ENCODE data around the gene ISCU.

DNA sequence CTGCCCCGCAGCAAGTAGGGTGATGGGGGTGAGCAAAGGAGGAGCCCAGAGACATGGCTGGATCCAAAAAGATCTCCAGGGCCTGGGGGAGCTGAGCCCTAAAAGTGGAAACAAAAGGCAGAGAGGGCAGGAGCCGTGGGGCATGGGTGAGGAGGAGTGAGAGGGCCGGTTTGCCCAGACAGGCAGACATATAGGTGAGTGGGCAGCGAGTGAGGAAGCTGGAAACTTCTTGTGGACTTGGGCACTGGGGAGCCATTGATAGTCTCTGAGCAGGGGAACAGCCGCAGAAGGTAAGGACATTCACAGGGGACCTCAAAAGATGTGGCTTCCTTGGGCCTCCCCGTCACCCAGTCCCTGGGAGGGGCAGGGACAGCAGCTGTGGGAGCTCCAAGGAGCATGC, 52.2 kb downstream of the ISCU start:
- TF ChIP-seq, protein P1, sequence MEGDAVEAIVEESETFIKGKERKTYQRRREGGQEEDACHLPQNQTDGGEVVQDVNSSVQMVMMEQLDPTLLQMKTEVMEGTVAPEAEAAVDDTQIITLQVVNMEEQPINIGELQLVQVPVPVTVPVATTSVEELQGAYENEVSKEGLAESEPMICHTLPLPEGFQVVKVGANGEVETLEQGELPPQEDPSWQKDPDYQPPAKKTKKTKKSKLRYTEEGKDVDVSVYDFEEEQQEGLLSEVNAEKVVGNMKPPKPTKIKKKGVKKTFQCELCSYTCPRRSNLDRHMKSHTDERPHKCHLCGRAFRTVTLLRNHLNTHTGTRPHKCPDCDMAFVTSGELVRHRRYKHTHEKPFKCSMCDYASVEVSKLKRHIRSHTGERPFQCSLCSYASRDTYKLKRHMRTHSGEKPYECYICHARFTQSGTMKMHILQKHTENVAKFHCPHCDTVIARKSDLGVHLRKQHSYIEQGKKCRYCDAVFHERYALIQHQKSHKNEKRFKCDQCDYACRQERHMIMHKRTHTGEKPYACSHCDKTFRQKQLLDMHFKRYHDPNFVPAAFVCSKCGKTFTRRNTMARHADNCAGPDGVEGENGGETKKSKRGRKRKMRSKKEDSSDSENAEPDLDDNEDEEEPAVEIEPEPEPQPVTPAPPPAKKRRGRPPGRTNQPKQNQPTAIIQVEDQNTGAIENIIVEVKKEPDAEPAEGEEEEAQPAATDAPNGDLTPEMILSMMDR (IDR thresholded peaks at IDR 0.05; ENCODE audit: low read depth, low read length) = no peak
- no peak for TF ChIP-seq EZH2phosphoT487 (IDR thresholded peaks at IDR 0.05; ENCODE audit: low read depth)

Measured in OCI-LY3 (cell line).